HepG2 (cell line): ENCODE measurements around the gene FBXW8. TPM values are rescaled to one million over a fixed set of nuclear protein-coding genes. Genes with fewer than 3 reads are reported as not detected.

Experiments
- ARID2 ChIP-seq: sonication (generic); formaldehyde crosslinking; IDR thresholded peaks from 2 replicates; pipeline ENCODE4 v1.8.1; 2022; ENCODE audit warnings: mild to moderate bottlenecking, missing genetic modification reagents, borderline replicate concordance
- HDAC2 ChIP-seq: sonication (generic); formaldehyde crosslinking; IDR thresholded peaks from 2 replicates; pipeline ENCODE4 v1.4.0; 2020; ENCODE audit warnings: missing genetic modification reagents
- HES4 ChIP-seq: sonication (generic); formaldehyde crosslinking; IDR thresholded peaks from 2 replicates; pipeline ENCODE4 v1.9.0; 2021; ENCODE audit warnings: mild to moderate bottlenecking, missing genetic modification reagents, borderline replicate concordance
- MLLT10 ChIP-seq: sonication (generic); formaldehyde crosslinking; IDR thresholded peaks from 2 replicates; pipeline ENCODE4 v1.4.0; 2020; ENCODE audit warnings: missing genetic modification reagents
- POLR2A ChIP-seq, 2 experiments: IDR thresholded peaks; 2 replicates each; pipeline ENCODE4 v1.6.1; 2011; ENCODE audit warnings: low read depth in 2 of 2, low read length in 2 of 2, mild to moderate bottlenecking in 1 of 2, moderate library complexity in 1 of 2; ENCODE audit not compliant: insufficient read depth in 1 of 2
- THYN1 ChIP-seq: sonication (generic); formaldehyde crosslinking; IDR thresholded peaks from 2 replicates; pipeline ENCODE4 v1.8.1; 2023; ENCODE audit warnings: low read depth, mild to moderate bottlenecking, moderate library complexity, missing genetic modification reagents, borderline replicate concordance
- ZKSCAN1 ChIP-seq: fragments of 150-350 bp; IDR thresholded peaks from 2 replicates; pipeline ENCODE4 v1.6.1; 2014; ENCODE audit warnings: low read length
- ZMYM4 ChIP-seq: sonication (generic); formaldehyde crosslinking; IDR thresholded peaks from 2 replicates; pipeline ENCODE4 v1.8.1; 2023; ENCODE audit warnings: mild to moderate bottlenecking, missing genetic modification reagents
- ZNF546 ChIP-seq: sonication (generic); formaldehyde crosslinking; conservative IDR thresholded peaks from 2 replicates; pipeline ENCODE4 v1.8.1; 2023; ENCODE audit warnings: mild to moderate bottlenecking, missing genetic modification reagents
- ZNF598 ChIP-seq: sonication (generic); formaldehyde crosslinking; IDR thresholded peaks from 2 replicates; pipeline ENCODE4 v1.5.1; 2020; ENCODE audit warnings: mild to moderate bottlenecking, missing genetic modification reagents, borderline replicate concordance
- ZNF607 ChIP-seq: sonication (generic); formaldehyde crosslinking; IDR thresholded peaks from 2 replicates; pipeline ENCODE4 v1.5.1; 2020; ENCODE audit warnings: missing genetic modification reagents, mild to moderate bottlenecking, borderline replicate concordance
- ZNF790 ChIP-seq: sonication (generic); formaldehyde crosslinking; IDR thresholded peaks from 2 replicates; pipeline ENCODE4 v1.8.0; 2022; ENCODE audit warnings: missing genetic modification reagents, mild to moderate bottlenecking, borderline replicate concordance
- polyA plus RNA-seq, 8 experiments: library from polyadenylated mRNA; depleted of rRNA in 3 of 8; stranded (reverse) in 7 of 8; unstranded in 1 of 8; fragments of >200 nt; fragmentation: Illumina TruSeq in 4 of 8; extraction: Trizol in 4 of 8; gene quantifications; 2 replicates each; pipeline versions ENCODE4 v1.2.1 to v1.2.3, GENCODE V29; 2011 to 2016; ENCODE audit warnings: low read depth in 4 of 8, missing spikeins in 1 of 8, mixed read lengths in 1 of 8; ENCODE audit not compliant: insufficient read depth in 1 of 8
- total RNA-seq, 5 experiments: library from RNA; depleted of rRNA; stranded (reverse); fragments of >200 nt; fragmentation: Illumina TruSeq; extraction: Trizol; gene quantifications; 2 replicates each; pipeline ENCODE4 v1.2.3, GENCODE V29; 2016; ENCODE audit warnings: low read depth in 1 of 5
- TF ChIP-seq, protein P1 (sequence below): sonication (generic); formaldehyde crosslinking; IDR thresholded peaks from 2 replicates; pipeline ENCODE4 v1.8.0; 2022; ENCODE audit warnings: mild to moderate bottlenecking, missing genetic modification reagents, moderate library complexity
- TF ChIP-seq, protein P2 (sequence below): sonication (generic); formaldehyde crosslinking; IDR thresholded peaks from 2 replicates; pipeline ENCODE4 v1.4.0; 2020; ENCODE audit warnings: low read depth, missing genetic modification reagents
- TF ChIP-seq, protein P3 (sequence below), 2 experiments: sonication (generic) in 1 of 2; formaldehyde crosslinking in 1 of 2; IDR thresholded peaks; 2 replicates each; pipeline versions ENCODE4 v1.4.0 to v1.6.1; 2018 to 2020; ENCODE audit warnings: missing genetic modification reagents in 2 of 2, borderline replicate concordance in 1 of 2, low read depth in 1 of 2, mild to moderate bottlenecking in 1 of 2, missing biosample characterization in 1 of 2
- TF ChIP-seq, protein P4 (sequence below): sonication (generic); formaldehyde crosslinking; IDR thresholded peaks from 2 replicates; pipeline ENCODE4 v1.8.1; 2023; ENCODE audit warnings: missing genetic modification reagents, mild to moderate bottlenecking, borderline replicate concordance
- TF ChIP-seq, protein P5 (sequence below): sonication (generic); formaldehyde crosslinking; IDR thresholded peaks from 2 replicates; pipeline ENCODE4 v1.9.0; 2021; ENCODE audit warnings: missing genetic modification reagents, borderline replicate concordance
- TF ChIP-seq, protein P6 (sequence below): sonication (generic); formaldehyde crosslinking; IDR thresholded peaks from 2 replicates; pipeline ENCODE4 v1.8.0; 2022; ENCODE audit warnings: missing genetic modification reagents, mild to moderate bottlenecking, borderline replicate concordance

FBXW8 gene
- total and polyA plus RNA-seq, 2 of the 13 experiments (the other 11 are each of a cell fraction or from before 2014, with no cell fraction given): 5.1 to 5.9 TPM

DNA sequence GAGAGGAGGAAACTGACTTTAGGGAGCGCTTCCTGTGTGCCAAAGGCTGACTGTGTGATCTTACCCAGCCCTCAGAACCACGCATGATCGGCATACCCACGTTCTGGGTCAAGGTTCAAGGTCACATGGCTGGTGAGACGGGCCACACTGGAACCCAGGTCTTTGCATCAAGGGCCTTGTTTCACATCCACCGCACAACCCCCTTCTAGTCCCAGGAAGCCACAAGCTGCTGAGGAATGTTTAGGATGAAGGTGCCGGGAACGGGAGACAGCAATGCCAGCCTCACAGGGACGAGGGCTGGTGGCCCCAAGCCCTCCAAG lies 137.8 kb downstream of the FBXW8 start (continued):
- 0 out of 2 replicates have a peak, but pooled peaks have one; percentile 7 for TF ChIP-seq ZMYM4 (CRISPR knock-in tag)
- TF ChIP-seq, protein P1, sequence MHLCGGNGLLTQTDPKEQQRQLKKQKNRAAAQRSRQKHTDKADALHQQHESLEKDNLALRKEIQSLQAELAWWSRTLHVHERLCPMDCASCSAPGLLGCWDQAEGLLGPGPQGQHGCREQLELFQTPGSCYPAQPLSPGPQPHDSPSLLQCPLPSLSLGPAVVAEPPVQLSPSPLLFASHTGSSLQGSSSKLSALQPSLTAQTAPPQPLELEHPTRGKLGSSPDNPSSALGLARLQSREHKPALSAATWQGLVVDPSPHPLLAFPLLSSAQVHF (CRISPR knock-in tag): no peak
- peak; percentile 69 for TF ChIP-seq ZKSCAN1
- TF ChIP-seq, protein P2, sequence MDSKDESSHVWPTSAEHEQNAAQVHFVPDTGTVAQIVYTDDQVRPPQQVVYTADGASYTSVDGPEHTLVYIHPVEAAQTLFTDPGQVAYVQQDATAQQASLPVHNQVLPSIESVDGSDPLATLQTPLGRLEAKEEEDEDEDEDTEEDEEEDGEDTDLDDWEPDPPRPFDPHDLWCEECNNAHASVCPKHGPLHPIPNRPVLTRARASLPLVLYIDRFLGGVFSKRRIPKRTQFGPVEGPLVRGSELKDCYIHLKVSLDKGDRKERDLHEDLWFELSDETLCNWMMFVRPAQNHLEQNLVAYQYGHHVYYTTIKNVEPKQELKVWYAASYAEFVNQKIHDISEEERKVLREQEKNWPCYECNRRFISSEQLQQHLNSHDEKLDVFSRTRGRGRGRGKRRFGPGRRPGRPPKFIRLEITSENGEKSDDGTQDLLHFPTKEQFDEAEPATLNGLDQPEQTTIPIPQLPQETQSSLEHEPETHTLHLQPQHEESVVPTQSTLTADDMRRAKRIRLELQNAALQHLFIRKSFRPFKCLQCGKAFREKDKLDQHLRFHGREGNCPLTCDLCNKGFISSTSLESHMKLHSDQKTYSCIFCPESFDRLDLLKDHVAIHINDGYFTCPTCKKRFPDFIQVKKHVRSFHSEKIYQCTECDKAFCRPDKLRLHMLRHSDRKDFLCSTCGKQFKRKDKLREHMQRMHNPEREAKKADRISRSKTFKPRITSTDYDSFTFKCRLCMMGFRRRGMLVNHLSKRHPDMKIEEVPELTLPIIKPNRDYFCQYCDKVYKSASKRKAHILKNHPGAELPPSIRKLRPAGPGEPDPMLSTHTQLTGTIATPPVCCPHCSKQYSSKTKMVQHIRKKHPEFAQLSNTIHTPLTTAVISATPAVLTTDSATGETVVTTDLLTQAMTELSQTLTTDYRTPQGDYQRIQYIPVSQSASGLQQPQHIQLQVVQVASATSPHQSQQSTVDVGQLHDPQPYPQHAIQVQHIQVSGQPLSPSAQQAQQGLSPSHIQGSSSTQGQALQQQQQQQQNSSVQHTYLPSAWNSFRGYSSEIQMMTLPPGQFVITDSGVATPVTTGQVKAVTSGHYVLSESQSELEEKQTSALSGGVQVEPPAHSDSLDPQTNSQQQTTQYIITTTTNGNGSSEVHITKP: no peak
- TF ChIP-seq ZNF607: no peak
- no peak for TF ChIP-seq THYN1 (CRISPR knock-in tag)
- TF ChIP-seq POLR2A (IDR thresholded peaks at IDR 0.05; ENCODE audit: insufficient read depth in 1 of 2, low read depth in 2 of 2, low read length in 2 of 2): peak in 1 of 2 experiments; percentile 9; a peak in 1 of 4 replicates
- TF ChIP-seq ZNF598 (CRISPR knock-in tag): no peak
- TF ChIP-seq MLLT10: no peak
- TF ChIP-seq ZNF790 (CRISPR knock-in tag): no peak
- TF ChIP-seq HDAC2 (CRISPR knock-in tag): no peak
- TF ChIP-seq, protein P3, sequence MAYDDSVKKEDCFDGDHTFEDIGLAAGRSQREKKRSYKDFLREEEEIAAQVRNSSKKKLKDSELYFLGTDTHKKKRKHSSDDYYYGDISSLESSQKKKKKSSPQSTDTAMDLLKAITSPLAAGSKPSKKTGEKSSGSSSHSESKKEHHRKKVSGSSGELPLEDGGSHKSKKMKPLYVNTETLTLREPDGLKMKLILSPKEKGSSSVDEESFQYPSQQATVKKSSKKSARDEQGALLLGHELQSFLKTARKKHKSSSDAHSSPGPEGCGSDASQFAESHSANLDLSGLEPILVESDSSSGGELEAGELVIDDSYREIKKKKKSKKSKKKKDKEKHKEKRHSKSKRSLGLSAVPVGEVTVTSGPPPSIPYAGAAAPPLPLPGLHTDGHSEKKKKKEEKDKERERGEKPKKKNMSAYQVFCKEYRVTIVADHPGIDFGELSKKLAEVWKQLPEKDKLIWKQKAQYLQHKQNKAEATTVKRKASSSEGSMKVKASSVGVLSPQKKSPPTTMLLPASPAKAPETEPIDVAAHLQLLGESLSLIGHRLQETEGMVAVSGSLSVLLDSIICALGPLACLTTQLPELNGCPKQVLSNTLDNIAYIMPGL (CRISPR knock-in tag; IDR thresholded peaks at IDR 0.05; ENCODE audit: borderline replicate concordance in 1 of 2, low read depth in 1 of 2): no peak
- TF ChIP-seq, protein P4, sequence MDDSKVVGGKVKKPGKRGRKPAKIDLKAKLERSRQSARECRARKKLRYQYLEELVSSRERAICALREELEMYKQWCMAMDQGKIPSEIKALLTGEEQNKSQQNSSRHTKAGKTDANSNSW (CRISPR knock-in tag): no peak
- 0 out of 2 replicates have a peak, but pooled peaks have one; percentile 8 for TF ChIP-seq ZNF546 (CRISPR knock-in tag)
- TF ChIP-seq HES4 (CRISPR knock-in tag): no peak
- TF ChIP-seq, protein P5, sequence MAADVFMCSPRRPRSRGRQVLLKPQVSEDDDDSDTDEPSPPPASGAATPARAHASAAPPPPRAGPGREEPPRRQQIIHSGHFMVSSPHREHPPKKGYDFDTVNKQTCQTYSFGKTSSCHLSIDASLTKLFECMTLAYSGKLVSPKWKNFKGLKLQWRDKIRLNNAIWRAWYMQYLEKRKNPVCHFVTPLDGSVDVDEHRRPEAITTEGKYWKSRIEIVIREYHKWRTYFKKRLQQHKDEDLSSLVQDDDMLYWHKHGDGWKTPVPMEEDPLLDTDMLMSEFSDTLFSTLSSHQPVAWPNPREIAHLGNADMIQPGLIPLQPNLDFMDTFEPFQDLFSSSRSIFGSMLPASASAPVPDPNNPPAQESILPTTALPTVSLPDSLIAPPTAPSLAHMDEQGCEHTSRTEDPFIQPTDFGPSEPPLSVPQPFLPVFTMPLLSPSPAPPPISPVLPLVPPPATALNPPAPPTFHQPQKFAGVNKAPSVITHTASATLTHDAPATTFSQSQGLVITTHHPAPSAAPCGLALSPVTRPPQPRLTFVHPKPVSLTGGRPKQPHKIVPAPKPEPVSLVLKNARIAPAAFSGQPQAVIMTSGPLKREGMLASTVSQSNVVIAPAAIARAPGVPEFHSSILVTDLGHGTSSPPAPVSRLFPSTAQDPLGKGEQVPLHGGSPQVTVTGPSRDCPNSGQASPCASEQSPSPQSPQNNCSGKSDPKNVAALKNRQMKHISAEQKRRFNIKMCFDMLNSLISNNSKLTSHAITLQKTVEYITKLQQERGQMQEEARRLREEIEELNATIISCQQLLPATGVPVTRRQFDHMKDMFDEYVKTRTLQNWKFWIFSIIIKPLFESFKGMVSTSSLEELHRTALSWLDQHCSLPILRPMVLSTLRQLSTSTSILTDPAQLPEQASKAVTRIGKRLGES (CRISPR knock-in tag): no peak
- no peak for TF ChIP-seq ARID2 (CRISPR knock-in tag)
- TF ChIP-seq, protein P6, sequence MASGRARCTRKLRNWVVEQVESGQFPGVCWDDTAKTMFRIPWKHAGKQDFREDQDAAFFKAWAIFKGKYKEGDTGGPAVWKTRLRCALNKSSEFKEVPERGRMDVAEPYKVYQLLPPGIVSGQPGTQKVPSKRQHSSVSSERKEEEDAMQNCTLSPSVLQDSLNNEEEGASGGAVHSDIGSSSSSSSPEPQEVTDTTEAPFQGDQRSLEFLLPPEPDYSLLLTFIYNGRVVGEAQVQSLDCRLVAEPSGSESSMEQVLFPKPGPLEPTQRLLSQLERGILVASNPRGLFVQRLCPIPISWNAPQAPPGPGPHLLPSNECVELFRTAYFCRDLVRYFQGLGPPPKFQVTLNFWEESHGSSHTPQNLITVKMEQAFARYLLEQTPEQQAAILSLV (CRISPR knock-in tag): no peak
